Prostate gland (tissue), 2 donors: ENCODE measurements around the gene SLC22A17. TPM values are rescaled to one million over a fixed set of nuclear protein-coding genes. Genes with fewer than 3 reads are reported as not detected.

Source experiments
- DNase-seq: peaks from one replicate; pipeline ENCODE4 v3.0.0-alpha.2; 2019; ENCODE audit warnings: low spot score
- H3K27ac ChIP-seq, 2 donors: fragments of 200-600 bp; sonication (generic); 2 replicates each; pipeline ENCODE4 v1.5.1; 2017 to 2019
- H3K27me3 ChIP-seq: fragments of 200-600 bp; sonication (generic); replicated peaks from 2 replicates; pipeline ENCODE4 v1.5.1; 2019; ENCODE audit not compliant: insufficient read depth
- H3K36me3 ChIP-seq, 2 donors: fragments of 200-600 bp; sonication (generic); 1 replicate in 1 of 2; 2 replicates in 1 of 2; pipeline versions ENCODE4 v1.5.1 to v1.8.1; 2017 to 2019
- H3K4me1 ChIP-seq: fragments of 200-600 bp; sonication (generic); replicated peaks from 2 replicates; pipeline ENCODE4 v1.5.1; 2019
- H3K4me3 ChIP-seq, 2 donors: fragments of 200-600 bp; sonication (generic); 2 replicates each; pipeline ENCODE4 v1.5.1; 2017 to 2019
- H3K9me3 ChIP-seq: fragments of 200-600 bp; sonication (generic); 2 replicates; pipeline ENCODE4 v1.5.1; 2017
- POLR2A ChIP-seq: fragments of 450-650 bp; IDR thresholded peaks from one replicate; pipeline ENCODE4 v1.6.1; 2016; ENCODE audit warnings: antibody characterized with exemption, mild to moderate bottlenecking
- POLR2AphosphoS5 ChIP-seq: sonication (generic); formaldehyde crosslinking; IDR thresholded peaks from one replicate; pipeline ENCODE4 v1.6.1; 2017; ENCODE audit warnings: antibody characterized with exemption
- WGBS: methylation state at CpG from one replicate; pipeline ENCODE4 v1.1.5; 2018; 5-methylcytosine and 5-hydroxymethylcytosine counted together
- intact Hi-C: fragments of 100-400 bp; cut with DNase I; formaldehyde crosslinking; loops from one replicate; pipeline ENCODE4 v1.14.2; 2022
- total RNA-seq, 2 donors: library from RNA; depleted of rRNA; stranded (reverse); fragments of >200 nt; gene quantifications; one replicate each; pipeline ENCODE4 v1.1.0, GENCODE V29; 2016
- TF ChIP-seq, protein P1 (sequence below), 4 experiments: fragments of 200-600 bp in 2 of 4; fragments of 450-650 bp in 2 of 4; sonication (generic) in 2 of 4; IDR thresholded peaks; 1 replicate in 3 of 4; 2 replicates in 1 of 4; pipeline ENCODE4 v1.5.1; 2016 to 2019; ENCODE audit warnings: antibody characterized with exemption in 4 of 4, mild to moderate bottlenecking in 2 of 4, moderate library complexity in 2 of 4

The SLC22A17 gene
- total RNA-seq, 2 donors from 2014 or later = 207 to 351 TPM

DNA sequence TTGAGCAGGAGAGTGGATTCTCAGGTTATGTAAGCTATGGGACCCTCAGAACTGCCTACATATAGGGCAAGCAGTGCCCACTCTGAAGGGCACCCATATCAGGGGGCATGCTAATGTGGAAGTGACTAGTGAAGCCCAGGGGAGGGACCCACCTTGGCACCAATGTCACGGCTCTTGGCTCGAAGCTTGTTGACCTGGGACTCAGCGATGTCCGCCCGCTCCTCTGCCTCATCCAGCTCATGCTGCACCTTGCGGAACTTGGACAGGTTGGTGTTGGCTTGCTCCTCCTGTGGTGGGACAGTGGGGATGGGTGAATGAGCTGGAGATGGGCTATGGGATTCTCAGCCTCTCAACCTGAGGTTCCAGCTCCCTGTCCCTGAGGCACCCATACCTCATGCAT, 29.6 kb upstream of the SLC22A17 start:
- Histone ChIP-seq H3K9me3 (no peaks in the 10 kb centered on the region), H3K27me3 (no peaks in the 10 kb centered on the region), H3K4me3 (no peak overlapping the region), H3K4me1 (no peaks in the 10 kb centered on the region), H3K36me3 (no peaks in the 10 kb centered on the region), H3K27ac (no peak overlapping the region)
- intact Hi-C loops = loop anchor here (5.0 kb wide), 1 partner anchor 120 kb away; no protein-coding TSS in a partner anchor
- WGBS = 100% methylated on average over 6 of the region's 6 CpGs
- no peak for TF ChIP-seq POLR2AphosphoS5
- TF ChIP-seq POLR2A = no peak
- TF ChIP-seq, protein P1, sequence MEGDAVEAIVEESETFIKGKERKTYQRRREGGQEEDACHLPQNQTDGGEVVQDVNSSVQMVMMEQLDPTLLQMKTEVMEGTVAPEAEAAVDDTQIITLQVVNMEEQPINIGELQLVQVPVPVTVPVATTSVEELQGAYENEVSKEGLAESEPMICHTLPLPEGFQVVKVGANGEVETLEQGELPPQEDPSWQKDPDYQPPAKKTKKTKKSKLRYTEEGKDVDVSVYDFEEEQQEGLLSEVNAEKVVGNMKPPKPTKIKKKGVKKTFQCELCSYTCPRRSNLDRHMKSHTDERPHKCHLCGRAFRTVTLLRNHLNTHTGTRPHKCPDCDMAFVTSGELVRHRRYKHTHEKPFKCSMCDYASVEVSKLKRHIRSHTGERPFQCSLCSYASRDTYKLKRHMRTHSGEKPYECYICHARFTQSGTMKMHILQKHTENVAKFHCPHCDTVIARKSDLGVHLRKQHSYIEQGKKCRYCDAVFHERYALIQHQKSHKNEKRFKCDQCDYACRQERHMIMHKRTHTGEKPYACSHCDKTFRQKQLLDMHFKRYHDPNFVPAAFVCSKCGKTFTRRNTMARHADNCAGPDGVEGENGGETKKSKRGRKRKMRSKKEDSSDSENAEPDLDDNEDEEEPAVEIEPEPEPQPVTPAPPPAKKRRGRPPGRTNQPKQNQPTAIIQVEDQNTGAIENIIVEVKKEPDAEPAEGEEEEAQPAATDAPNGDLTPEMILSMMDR (IDR thresholded peaks at IDR 0.05) = no peak
- no peak for DNase-seq

- H3K9me3 ChIP-seq = no peaks in the 10 kb centered on the region
- 63% methylated on average over 3 of the region's 3 CpGs for WGBS
- intact Hi-C loops = loop anchor here (5.0 kb wide), 1 partner anchor 120 kb away; no protein-coding TSS in a partner anchor
- TF ChIP-seq POLR2AphosphoS5 (no peak), POLR2A (no peak)
- TF ChIP-seq, protein P1 (IDR thresholded peaks at IDR 0.05) = no peak
- no peaks in the 10 kb centered on the region for H3K36me3 ChIP-seq
- no peaks in the 10 kb centered on the region for H3K27me3 ChIP-seq
- no peak for DNase-seq
- H3K4me3 ChIP-seq = no peak overlapping the region
- no peaks in the 10 kb centered on the region for H3K4me1 ChIP-seq
- H3K27ac ChIP-seq = no peak overlapping the region
These were observed 29.2 kb upstream of the SLC22A17 start for GRCh38 chr14:23381871-23382270.

- H3K27ac ChIP-seq = no peak overlapping the region
- H3K36me3 ChIP-seq = no peaks in the 10 kb centered on the region
- H3K27me3 ChIP-seq = no peaks in the 10 kb centered on the region
- DNase-seq = no peak
- no peaks in the 10 kb centered on the region for H3K4me1 ChIP-seq
- TF ChIP-seq, protein P1 (IDR thresholded peaks at IDR 0.05) = no peak
- TF ChIP-seq POLR2A (no peak), POLR2AphosphoS5 (no peak)
- WGBS = 80% methylated on average over 4 of the region's 4 CpGs
- H3K9me3 ChIP-seq = no peaks in the 10 kb centered on the region
- intact Hi-C loops = loop anchor here (1.0 to 5.0 kb wide), 2 partner anchors 53 to 119 kb away; no protein-coding TSS in a partner anchor
- no peak overlapping the region for H3K4me3 ChIP-seq
These were observed 28.3 kb upstream of the SLC22A17 start for GRCh38 chr14:23380976-23381375.

GRCh38 chr14:23380197-23380914, 27.7 kb upstream of the SLC22A17 start:
- H3K27ac ChIP-seq = no peak overlapping the region
- H3K27me3 ChIP-seq = no peaks in the 10 kb centered on the region
- H3K4me3 ChIP-seq = no peak overlapping the region
- TF ChIP-seq POLR2A = no peak
- TF ChIP-seq, protein P1 (IDR thresholded peaks at IDR 0.05) = no peak
- TF ChIP-seq POLR2AphosphoS5 = no peak
- DNase-seq = no peak
- WGBS = 63% methylated on average over 16 of the region's 16 CpGs
- intact Hi-C loops = loop anchor here (1.0 to 5.0 kb wide), 2 partner anchors 52 to 118 kb away; no protein-coding TSS in a partner anchor
- no peaks in the 10 kb centered on the region for H3K9me3 ChIP-seq
- no peaks in the 10 kb centered on the region for H3K4me1 ChIP-seq
- no peaks in the 10 kb centered on the region for H3K36me3 ChIP-seq
